OCI-LY1 (cell line): Measurements from ENCODE around the gene RNF6.

Experiments used
- EZH2 ChIP-seq: fragments of 200-600 bp; sonication (generic), shearing (Covaris generic); IDR thresholded peaks from 2 replicates; pipeline ENCODE4 v1.8.0; 2017; ENCODE audit warnings: borderline replicate concordance, mixed run types, mild to moderate bottlenecking, antibody characterized with exemption, low read length, moderate library complexity, mixed read lengths
- TF ChIP-seq, protein P1 (sequence below): fragments of 200-600 bp; sonication (generic), shearing (Covaris generic); IDR thresholded peaks from 2 replicates; pipeline ENCODE4 v1.5.1; 2017; ENCODE audit warnings: mild to moderate bottlenecking, antibody characterized with exemption, low read length, moderate library complexity, mixed read lengths

DNA sequence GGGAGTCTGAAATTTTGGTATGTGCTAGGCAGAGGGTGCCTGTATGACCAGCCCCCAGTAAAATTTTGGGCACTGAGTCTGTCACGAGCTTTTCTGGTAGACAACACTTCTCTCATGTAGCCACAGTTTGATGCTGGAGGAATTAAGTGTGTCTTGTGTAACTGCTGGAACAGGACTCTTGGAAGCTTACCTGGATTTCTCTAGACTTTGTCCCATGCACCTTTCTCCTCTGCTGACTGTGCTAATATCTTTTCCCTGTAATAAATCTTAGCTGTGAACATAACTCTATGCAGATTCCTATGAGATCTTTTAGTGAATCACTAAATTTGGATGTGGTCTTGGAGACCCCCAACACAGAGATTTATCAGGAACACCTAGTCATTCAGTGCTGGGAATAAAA is 13.8 kb downstream of the RNF6 start:
- TF ChIP-seq EZH2 = no peak
- TF ChIP-seq, protein P1, sequence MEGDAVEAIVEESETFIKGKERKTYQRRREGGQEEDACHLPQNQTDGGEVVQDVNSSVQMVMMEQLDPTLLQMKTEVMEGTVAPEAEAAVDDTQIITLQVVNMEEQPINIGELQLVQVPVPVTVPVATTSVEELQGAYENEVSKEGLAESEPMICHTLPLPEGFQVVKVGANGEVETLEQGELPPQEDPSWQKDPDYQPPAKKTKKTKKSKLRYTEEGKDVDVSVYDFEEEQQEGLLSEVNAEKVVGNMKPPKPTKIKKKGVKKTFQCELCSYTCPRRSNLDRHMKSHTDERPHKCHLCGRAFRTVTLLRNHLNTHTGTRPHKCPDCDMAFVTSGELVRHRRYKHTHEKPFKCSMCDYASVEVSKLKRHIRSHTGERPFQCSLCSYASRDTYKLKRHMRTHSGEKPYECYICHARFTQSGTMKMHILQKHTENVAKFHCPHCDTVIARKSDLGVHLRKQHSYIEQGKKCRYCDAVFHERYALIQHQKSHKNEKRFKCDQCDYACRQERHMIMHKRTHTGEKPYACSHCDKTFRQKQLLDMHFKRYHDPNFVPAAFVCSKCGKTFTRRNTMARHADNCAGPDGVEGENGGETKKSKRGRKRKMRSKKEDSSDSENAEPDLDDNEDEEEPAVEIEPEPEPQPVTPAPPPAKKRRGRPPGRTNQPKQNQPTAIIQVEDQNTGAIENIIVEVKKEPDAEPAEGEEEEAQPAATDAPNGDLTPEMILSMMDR = no peak
